Calu3 (cell line): ENCODE measurements around the gene PPP4R2. TPM values are rescaled to one million over a fixed set of nuclear protein-coding genes. Genes with fewer than 3 reads are reported as not detected.

Experiments used
- BruUV-seq: library from RNA; stranded (reverse); fragments of 400-500 nt; replicated peaks from 2 replicates; lab custom pipeline; 2021; lab: Mats Ljungman, UMichigan
- CTCF ChIA-PET: fragments of 300-600 bp; sonication (Branson Sonifier 250); formaldehyde crosslinking; loops from one replicate; lab custom pipeline; 2022; ENCODE audit warnings: antibody characterized with exemption; lab: Charles Lee
- DNase-seq: peaks from one replicate; pipeline ENCODE4 v3.0.0; 2022
- H3K27ac Mint-ChIP-seq: one replicate; pipeline ENCODE4 v1.8.0; 2022; ENCODE audit warnings: mixed read lengths; ENCODE audit not compliant: unreplicated experiment
- H3K27me3 Mint-ChIP-seq: one replicate; pipeline ENCODE4 v1.8.0; 2022; ENCODE audit warnings: mixed read lengths; ENCODE audit not compliant: unreplicated experiment
- H3K36me3 Mint-ChIP-seq: one replicate; pipeline ENCODE4 v1.8.0; 2022; ENCODE audit warnings: mild to moderate bottlenecking, moderate library complexity, mixed read lengths; ENCODE audit not compliant: insufficient read depth, unreplicated experiment
- H3K4me1 Mint-ChIP-seq: one replicate; pipeline ENCODE4 v1.8.0; 2022; ENCODE audit warnings: mild to moderate bottlenecking, low read depth, mixed read lengths; ENCODE audit not compliant: unreplicated experiment
- H3K4me3 Mint-ChIP-seq: one replicate; pipeline ENCODE4 v1.8.0; 2022; ENCODE audit warnings: mild to moderate bottlenecking, low read depth, moderate library complexity, mixed read lengths; ENCODE audit not compliant: unreplicated experiment
- H3K9me3 Mint-ChIP-seq: one replicate; pipeline ENCODE4 v1.8.0; 2022; ENCODE audit warnings: low read depth, mixed read lengths; ENCODE audit not compliant: unreplicated experiment
- CTCF ChIP-seq: fragments of 200-600 bp; IDR thresholded peaks from one replicate; pipeline ENCODE4 v1.8.0; 2022; ENCODE audit warnings: antibody characterized with exemption; ENCODE audit not compliant: unreplicated experiment
- intact Hi-C: fragments of 100-400 bp; cut with micrococcal nuclease; formaldehyde crosslinking; loops from one replicate; pipeline ENCODE4 v1.10.0; 2022; ENCODE audit not compliant: unreplicated experiment
- total RNA-seq: library from RNA; stranded (reverse); gene quantifications from 2 replicates; pipeline ENCODE4 v1.2.3, GENCODE V29; 2022

Gene PPP4R2
- total RNA-seq, 1 experiment from 2014 or later: 89.0 TPM

GRCh38 chr3:73094951-73095350, 98.3 kb downstream of the PPP4R2 start:
- intact Hi-C loops: no loop called here
- H3K36me3 Mint-ChIP-seq: no peaks in the 10 kb centered on the region
- CTCF ChIA-PET: no interaction called here
- no peak overlapping the region for H3K4me3 Mint-ChIP-seq
- BruUV-seq: no TSS peak
- no peaks in the 10 kb centered on the region for H3K27me3 Mint-ChIP-seq
- no peaks in the 10 kb centered on the region for H3K9me3 Mint-ChIP-seq
- TF ChIP-seq CTCF: no peak
- H3K27ac Mint-ChIP-seq: no peak overlapping the region
- peaks cover 9% of the 10 kb centered on the region for H3K4me1 Mint-ChIP-seq
- DNase-seq: no peak

GRCh38 chr3:73096169-73096568, 99.6 kb downstream of the PPP4R2 start:
- CTCF ChIA-PET: no interaction called here
- Mint-ChIP-seq H3K4me3 (no peak overlapping the region), H3K9me3 (no peaks in the 10 kb centered on the region), H3K4me1 (peaks cover 9% of the 10 kb centered on the region), H3K36me3 (no peaks in the 10 kb centered on the region), H3K27ac (no peak overlapping the region), H3K27me3 (no peaks in the 10 kb centered on the region)
- no TSS peak for BruUV-seq
- no peak for TF ChIP-seq CTCF
- no peak for DNase-seq
- intact Hi-C loops: no loop called here

GRCh38 chr3:73098026-73098425, 101.4 kb downstream of the PPP4R2 start:
- Mint-ChIP-seq H3K9me3 (no peaks in the 10 kb centered on the region), H3K27me3 (no peaks in the 10 kb centered on the region), H3K4me3 (no peak overlapping the region), H3K27ac (no peak overlapping the region), H3K36me3 (no peaks in the 10 kb centered on the region), H3K4me1 (peaks cover 9% of the 10 kb centered on the region)
- TF ChIP-seq CTCF: no peak
- intact Hi-C loops: no loop called here
- CTCF ChIA-PET: no interaction called here
- no peak for DNase-seq
- BruUV-seq: no TSS peak

GRCh38 chr3:73098873-73099272, 102.3 kb downstream of the PPP4R2 start:
- DNase-seq: no peak
- H3K36me3 Mint-ChIP-seq: no peaks in the 10 kb centered on the region
- no peaks in the 10 kb centered on the region for H3K27me3 Mint-ChIP-seq
- H3K9me3 Mint-ChIP-seq: no peaks in the 10 kb centered on the region
- TF ChIP-seq CTCF: no peak
- H3K4me3 Mint-ChIP-seq: no peak overlapping the region
- no TSS peak for BruUV-seq
- peaks cover 8% of the 10 kb centered on the region for H3K4me1 Mint-ChIP-seq
- intact Hi-C loops: no loop called here
- CTCF ChIA-PET: no interaction called here
- H3K27ac Mint-ChIP-seq: no peak overlapping the region
